Skin epidermis (tissue), 12 donors: Measurements from ENCODE around the gene EGLN1.
A peak's percentile ranks its signal among the peaks of the same experiment; 100 is the strongest.

Experiments used
- H3K27ac ChIP-seq, 21 experiments: fragments of 200-600 bp; sonication (generic) in 11 of 21; one replicate each; pipeline ENCODE4 v1.5.0; 2020; ENCODE audit warnings: mild to moderate bottlenecking in 3 of 21, inconsistent platforms in 2 of 21, moderate library complexity in 2 of 21
- H3K4me3 ChIP-seq, 7 experiments: fragments of 200-600 bp; sonication (generic) in 2 of 7; one replicate each; pipeline ENCODE4 v1.5.0; 2020; ENCODE audit warnings: inconsistent platforms in 2 of 7, mild to moderate bottlenecking in 2 of 7, moderate library complexity in 1 of 7

EGLN1 gene

DNA sequence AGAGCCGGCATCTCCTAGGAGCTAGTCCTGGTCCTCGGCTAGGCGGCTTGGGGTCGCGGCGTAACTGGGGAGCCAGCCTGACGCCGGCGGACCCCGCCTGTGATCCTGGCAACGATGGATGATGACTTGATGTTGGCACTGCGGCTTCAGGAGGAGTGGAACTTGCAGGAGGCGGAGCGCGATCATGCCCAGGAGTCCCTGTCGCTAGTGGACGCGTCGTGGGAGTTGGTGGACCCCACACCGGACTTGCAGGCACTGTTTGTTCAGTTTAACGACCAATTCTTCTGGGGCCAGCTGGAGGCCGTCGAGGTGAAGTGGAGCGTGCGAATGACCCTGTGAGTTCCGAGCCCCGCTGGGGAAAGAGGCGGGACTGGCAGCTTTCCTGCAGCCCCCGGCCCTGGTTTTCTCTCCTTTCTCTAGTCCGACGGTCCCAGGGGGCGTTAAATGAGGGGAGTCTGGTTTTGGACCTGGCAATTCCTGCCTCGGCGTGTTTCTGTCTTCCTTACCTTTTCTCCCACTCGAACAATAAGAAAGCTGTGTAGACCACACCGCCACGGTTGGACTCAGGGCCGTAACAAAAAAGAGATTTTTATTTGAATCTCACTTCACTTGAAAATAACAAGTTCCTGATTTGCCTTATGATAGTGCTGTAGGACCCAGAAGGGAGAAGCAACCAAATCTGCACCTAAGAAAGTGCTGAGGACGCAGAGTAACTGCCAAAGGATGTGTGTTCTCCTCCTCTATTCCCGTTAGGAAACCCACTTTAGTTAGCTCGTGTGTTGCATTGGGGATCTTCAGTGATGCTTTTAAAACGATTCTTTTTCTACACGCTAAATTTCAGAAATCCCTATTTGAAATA lies 83.6 kb downstream of the EGLN1 start, which contains the start of gene SPRTN:
Gene SPRTN, plus strand, starts transcription at position 24 of the 859 bp plus-strand sequence. Its CDS starts 91 bp downstream, at position 115.
- H3K4me3 ChIP-seq: peak within 1 kb of the TSS; percentile 64 to 94 (median 87)
- peak within 1 kb of the TSS; percentile 43 to 98 (median 93) for H3K27ac ChIP-seq

DNA sequence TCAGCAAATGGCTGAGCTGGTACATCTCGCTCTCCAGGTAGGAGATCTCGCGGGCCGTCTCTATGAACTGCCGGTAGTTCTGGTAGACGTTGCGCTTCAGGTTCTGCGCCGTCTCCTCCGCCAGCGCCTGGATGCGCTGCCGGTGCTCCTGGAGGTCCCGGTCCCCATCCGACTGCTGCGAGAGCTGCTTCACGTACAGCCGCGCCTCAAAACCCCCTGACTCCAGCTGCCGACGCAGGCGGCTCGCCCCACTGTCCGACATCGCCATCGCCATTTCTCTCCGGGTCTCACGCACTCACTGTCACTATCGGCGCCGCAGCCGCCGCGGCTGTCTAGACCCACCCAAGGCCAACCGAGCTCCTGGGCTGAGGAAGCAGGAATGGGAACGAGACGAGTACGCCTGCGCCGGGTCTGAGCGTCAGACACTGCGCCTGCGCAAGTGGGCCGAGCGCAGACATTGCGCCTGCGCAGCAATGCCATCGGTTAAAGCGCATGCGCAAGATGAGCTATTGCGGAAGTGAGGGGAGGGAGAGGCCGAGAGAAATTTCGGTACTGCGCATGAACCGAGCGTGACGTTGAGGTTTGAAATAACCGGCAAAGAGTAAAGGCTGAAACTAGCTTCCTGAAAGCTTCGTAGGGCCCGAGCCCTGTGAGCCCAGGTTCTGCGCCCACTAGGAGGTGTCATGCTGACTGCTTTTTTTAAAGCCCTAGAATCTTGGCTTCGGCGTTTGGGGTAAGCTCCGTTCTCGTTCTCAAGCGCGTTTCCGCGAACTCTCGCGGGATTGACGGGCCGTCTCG lies 84.4 kb downstream of the EGLN1 start, which contains the start of gene EXOC8:
Gene EXOC8, minus strand, starts transcription at position 381 of the 798 bp plus-strand sequence. Its CDS starts 107 bp downstream, at position 274.
- H3K4me3 ChIP-seq: peak within 1 kb of the TSS; percentile 64 to 94 (median 87)
- peak within 1 kb of the TSS; percentile 43 to 98 (median 93) for H3K27ac ChIP-seq

DNA sequence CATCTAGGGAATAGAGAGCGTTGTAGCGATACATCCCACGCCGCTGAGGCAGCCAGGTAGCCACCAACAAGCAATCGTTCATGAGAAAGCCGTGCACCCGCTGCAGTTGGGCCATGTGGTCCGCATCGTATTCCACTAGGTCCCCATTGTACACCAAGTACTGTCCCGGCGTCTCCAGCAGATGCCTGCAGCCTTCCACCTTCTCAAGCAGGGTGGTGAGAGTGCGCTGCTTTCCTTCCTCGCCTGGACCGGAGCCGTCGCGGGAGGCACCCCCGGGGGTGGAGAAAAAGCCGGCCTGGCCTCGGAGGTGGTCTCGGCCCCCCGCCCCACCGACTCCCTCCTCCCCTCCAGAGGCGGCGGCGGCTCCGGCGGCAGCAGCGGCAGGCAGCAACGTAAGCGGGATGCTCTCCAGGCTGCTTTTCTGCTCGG lies 85.0 kb downstream of the EGLN1 start:
- Histone ChIP-seq H3K4me3 (peak overlapping the region; percentile 64 to 94 (median 87)), H3K27ac (peak overlapping the region; percentile 43 to 98 (median 93))

DNA sequence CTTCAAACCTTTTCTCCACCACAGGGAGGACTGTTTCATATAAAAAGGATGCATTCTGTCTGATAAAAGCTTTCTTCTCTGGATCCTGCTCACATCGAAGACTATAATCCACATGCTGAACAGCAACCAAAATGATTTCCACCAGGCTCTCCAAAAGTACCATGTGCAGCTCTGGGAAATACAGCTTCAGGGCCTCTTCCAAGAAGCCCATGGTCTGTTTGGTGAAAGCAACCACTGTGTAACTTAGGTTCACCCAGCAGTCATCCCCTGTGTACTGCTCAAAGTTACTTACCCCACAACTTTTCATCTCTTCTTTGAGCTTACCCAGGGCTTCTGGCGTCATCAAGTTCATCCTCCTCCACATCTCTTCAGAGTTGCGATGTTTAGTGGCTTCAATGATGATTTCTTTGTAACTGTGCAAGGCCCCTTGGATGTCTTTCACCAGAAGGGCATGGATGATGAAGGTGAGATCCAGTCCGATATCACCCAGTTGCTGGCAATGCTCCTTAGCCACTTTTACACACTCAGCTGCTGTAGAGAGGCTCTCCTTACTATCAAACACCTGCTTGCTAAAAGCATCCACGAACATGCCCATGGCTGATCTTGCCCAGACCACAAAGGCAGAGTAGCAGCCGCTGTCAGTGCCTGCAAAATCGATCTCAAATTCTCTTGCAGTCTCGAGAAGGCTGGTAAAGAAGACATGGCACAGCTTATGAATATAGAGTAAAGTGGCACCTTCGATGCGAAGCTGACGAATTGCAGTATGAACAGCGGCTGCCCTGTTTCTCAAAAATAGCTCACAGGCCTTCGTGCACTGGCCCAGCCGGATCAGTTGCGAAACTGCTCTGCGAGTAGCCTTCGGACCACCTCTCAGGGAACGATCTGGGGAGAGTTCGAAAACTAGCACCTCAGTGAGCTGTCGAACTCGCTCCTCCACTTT lies 86.2 kb downstream of the EGLN1 start:
- Histone ChIP-seq H3K27ac (peak overlapping the region in 8 of 21 experiments; percentile 55 to 94 (median 90)), H3K4me3 (peak overlapping the region; percentile 64 to 94 (median 87))

DNA sequence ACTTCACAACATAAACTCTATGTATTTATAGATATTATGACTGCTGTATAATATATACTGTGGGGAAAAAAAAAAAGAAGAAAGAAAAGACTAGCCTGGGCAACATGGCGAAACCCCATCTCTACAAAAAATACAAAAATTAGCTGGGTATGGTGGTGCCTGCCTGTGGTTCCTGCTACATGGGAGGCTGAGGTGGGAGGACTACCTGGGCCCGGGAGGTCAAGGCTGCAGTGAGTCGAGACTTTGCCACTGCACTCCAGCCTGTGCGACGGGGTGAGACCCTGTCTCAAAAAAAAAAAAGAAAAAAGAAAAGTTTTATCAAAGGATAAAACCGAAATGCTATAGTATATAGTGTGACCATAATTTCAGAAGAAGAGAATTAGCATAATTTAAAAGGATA lies 87.1 kb downstream of the EGLN1 start:
- Histone ChIP-seq H3K27ac (peak overlapping the region in 1 of 21 experiments; percentile 17), H3K4me3 (peak overlapping the region in 4 of 7 experiments; percentile 17 to 90 (median 86))

DNA sequence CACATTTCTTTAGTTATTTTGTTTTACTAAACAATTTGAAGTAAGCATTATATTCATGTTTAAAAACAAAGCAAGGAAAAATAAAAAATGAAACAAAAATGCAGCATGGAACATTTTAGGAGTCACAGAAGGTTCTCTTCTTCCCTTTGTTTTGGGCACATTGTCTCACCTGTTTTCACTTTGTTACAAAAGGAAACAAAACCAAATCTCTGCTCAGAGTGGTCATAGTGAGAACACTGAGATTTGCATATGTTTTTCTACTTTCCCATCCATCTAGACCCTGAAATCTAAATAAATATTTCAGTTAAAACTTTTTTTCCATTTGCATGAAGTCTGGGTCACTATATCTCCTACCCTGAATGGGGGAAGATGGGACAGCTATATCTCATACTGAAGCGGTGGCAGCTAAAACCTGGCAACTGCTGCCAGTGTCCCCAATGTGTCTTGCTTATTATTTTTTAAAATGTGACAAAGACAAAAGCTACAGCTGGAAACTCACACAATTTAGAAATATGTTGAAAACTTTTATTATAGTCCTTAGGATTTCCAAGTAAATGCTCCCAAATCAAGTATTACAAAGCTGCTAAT lies 87.9 kb downstream of the EGLN1 start:
- H3K4me3 ChIP-seq: peak overlapping the region in 2 of 7 experiments; percentile 17 to 87
- H3K27ac ChIP-seq: no peak overlapping the region

DNA sequence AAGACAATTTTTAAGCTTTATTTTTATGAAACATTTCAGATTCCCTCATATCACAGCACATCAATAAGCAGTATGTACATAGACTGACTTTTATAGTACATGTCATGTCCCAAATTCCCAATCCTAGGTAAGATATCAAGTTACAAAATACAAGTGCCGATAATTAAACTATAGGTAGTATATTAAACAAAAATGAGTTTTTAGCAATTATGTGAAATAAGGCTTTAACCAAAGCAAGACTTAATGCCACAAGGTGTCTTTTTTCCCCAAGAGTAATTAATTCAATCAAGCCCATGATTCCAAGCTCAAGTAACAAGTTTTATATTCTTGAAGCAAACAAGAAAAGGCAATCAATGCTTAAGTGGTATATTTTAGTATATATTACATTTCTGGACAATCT lies 89.3 kb downstream of the EGLN1 start:
- no peak overlapping the region for H3K4me3 ChIP-seq
- no peak overlapping the region for H3K27ac ChIP-seq

DNA sequence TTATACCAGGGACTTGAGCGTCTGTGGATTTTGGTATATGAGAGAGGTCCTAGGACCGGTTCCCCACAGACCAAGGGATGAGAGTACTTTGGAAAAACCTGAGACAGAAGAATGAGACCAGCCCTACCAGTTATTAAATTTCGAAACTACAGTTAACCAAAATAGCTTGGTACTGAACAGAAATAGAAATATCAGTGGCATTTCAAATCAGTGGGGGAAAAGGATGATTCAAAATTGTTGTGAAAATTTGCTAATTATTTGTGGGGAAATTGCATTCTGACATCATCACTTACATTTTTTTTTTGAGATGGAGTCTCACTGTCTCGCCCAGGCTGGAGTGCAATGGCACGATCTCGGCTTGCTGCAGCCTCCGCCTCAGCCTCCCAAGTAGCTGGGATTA lies 92.6 kb downstream of the EGLN1 start:
- Histone ChIP-seq H3K27ac (no peak overlapping the region), H3K4me3 (no peak overlapping the region)

DNA sequence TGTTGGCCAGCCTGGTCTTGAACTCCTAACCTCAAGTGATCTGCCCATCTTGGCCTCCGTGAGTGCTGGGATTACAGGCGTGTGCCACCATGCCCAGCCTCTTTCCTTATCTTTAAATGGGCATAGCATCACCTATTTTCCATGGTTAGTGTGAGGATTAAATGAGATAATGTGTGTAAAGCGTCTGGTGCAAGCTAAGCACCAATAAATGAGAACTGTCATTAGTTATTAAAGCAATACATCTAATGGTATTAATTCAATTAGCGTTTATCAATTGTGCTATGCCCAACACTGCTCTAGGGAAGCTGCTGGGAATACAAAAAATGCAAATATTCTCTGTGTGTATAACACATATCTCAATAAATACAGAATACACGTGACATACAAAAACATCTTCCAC lies 94.5 kb downstream of the EGLN1 start:
- Histone ChIP-seq H3K27ac (no peak overlapping the region), H3K4me3 (no peak overlapping the region)

DNA sequence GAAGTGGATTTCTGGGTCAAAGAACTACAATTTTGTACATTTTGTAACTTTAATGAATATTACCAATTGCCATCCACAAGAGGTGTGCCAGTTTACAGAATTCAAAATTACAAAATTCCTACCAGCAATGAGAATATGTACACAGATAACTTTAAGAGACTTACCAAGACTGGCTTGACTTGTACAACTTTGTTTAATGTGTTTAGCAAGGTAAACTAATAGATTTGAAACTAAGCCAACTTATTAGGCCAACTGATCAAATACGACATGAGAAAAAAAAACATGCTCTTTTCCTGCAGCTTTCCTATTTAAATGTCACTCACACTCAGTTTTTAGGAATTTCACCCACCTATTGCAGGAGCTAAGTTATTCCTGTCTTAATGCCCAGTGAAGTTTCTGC lies 95.8 kb downstream of the EGLN1 start:
- no peak overlapping the region for H3K27ac ChIP-seq

DNA sequence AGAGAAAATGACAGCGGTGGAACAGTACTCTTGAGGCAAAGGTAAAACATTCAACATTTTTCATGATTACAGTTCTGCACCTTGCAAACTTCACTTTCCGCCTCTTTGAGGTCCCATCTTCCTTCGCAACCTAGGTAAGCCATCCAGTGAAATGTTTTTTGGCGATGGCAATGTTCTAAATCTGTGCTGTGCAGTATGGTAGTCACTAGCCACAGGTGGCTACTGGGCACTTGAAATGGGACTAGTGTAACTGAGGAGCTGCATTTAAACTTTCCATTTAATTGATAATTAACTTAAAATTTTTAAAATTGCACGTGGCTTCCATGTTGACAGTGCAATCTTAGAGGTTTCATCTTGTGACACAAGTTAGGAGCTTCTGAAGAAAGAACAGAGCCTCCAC lies 97.4 kb downstream of the EGLN1 start:
- Histone ChIP-seq H3K27ac (no peak overlapping the region), H3K4me3 (no peak overlapping the region)

More for the DNA sequence above, 95.8 kb downstream of the EGLN1 start:
- no peak overlapping the region for H3K4me3 ChIP-seq

DNA sequence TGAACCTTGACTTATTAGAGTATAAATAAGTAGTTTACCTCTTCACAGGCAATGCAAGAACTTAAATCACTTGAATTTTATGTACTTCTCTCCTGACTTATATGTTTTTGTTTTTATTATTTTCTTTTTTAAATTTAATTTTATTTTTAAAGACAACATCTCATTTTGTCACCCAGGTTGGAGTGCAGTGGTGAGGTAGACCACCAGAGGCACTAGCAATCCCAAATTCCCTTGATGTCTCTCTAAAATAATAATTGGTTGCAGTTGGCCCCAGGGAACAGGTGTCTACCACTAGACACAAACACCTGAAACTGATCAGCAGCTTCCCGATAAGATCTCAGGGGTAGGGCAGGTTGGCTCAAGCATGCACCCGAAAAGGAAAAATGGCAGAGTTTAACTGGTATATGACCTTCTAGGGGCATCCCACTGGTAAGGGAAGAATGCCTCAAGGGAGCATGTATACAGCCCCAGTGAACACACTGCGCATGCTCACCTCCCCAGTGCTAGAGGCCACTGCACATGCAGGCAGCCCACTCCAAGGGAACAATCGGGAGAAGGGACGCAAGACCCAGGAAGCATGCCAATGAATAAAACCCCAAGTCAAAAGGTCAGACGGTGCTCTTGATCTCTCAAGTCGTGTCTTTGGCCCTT lies 99.1 kb downstream of the EGLN1 start:
- Histone ChIP-seq H3K4me3 (no peak overlapping the region), H3K27ac (no peak overlapping the region)

DNA sequence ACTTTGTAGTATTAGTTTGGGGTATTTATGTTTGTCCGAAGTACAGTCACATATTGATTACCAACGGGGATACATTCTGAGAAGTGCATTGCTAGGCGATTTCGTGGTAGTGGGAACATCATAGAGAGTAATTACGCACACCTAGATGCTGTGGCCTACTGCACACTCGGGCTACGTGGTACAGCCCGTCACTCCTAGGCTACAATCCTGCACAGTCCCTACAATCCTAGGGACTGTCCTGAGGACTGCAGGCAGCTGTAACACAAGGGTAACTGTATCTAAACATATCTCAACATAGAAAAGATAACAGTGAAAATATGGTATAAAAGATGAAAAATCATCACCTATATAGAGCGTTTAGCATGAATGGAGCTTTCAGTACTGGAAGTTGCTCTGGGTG lies 103.0 kb downstream of the EGLN1 start:
- no peak overlapping the region for H3K27ac ChIP-seq
- no peak overlapping the region for H3K4me3 ChIP-seq

DNA sequence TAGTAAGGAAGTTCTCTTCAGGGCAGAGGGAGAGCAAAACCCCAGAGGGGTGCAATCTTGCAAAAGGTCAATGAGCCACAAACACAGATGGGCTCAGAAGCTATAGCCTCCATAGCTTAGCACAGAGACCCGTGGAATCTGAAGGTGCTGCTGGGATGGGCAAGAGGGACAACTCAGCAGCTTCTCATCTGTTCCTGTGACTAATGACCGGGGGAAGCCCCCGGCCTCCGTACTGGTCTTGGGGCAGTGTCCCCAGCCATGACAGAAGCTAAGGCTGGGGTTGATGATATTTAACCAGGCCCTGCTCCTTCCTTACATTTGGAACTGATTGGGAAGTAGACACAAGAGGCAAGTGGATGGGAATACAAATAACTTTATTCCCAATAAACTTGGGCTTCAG lies 103.5 kb downstream of the EGLN1 start:
- H3K27ac ChIP-seq: no peak overlapping the region
- no peak overlapping the region for H3K4me3 ChIP-seq

DNA sequence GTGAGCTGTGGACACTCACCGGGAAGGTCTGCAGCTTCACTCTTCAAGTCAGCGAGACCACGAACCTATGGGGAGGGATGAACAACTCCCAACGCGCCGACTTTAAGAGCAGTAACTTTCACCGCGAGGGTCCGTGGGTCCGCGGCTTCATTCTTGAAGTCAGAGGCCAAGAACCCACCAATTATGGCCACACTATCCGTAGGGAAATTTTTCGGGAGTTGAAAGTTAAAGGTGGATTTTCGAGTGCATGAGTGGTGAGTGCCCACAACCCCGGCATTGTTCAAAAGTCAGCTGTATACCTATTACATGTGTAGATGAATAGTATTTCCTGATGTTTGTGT lies 104.1 kb downstream of the EGLN1 start:
- Histone ChIP-seq H3K4me3 (no peak overlapping the region), H3K27ac (no peak overlapping the region)

DNA sequence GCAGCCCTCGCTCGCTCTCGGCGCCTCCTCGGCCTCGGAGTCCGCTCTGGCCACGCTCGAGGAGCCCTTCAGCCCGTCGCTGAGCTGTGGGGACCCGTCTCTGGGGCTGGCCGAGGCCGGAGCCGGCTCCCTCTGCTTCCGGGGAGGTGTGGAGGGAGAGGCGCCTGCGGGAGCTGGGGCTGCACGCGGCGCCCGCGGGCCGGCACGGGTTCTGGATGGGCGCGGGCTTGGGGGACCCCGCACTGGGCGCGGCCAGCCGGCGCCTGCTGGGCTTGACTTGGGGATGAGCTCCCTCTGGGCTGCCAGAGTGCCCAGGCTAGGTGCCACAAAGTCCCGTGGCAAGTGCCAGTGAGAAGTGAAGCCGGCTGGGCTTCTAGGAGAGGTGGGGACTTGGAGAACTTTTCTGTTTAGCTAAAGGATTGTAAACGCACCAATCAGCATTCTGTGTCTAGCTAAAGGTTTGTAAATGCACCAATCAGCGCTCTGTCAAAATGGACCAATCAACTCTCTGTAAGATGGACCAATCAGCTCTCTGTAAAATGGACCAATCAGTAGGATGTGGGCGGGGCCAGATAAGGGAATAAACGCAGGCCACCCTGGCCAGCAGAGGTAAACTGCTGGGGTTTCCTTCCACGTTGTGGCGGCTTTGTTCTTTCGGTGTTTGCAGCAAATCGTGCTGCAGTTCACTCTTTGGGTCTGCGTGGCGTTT lies 104.6 kb downstream of the EGLN1 start:
- no peak overlapping the region for H3K27ac ChIP-seq

DNA sequence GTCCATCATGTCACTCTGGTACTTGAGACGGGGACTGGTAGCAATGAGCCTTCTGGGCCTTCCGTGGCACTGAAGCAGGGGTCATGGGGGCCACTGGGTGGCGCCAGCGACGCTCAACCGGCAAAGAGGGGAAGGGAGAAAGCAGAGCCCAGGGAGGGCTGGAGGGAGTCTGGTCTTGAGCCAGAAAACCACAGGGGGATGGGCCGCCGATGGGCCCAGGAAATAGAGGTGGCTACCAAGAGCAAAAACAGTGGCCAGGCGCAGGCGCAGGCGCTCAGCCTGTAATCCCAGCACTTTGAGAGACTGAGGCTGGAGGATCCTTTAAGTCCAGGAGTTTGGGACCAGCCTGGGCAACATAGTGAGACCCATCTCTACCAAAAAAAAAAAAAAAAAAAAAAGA lies 106.2 kb downstream of the EGLN1 start:
- Histone ChIP-seq H3K27ac (no peak overlapping the region), H3K4me3 (no peak overlapping the region)

More for the DNA sequence above, 104.6 kb downstream of the EGLN1 start:
- no peak overlapping the region for H3K4me3 ChIP-seq
